Mesothelial cell of epicardium (in vitro differentiated cells): Measurements from ENCODE around the gene SMG6. TPM values are rescaled to one million over a fixed set of nuclear protein-coding genes. Genes with fewer than 3 reads are reported as not detected.

Experiments
- DNase-seq, 2 experiments: peaks; one replicate each; pipeline ENCODE4 v3.0.0; 2021; ENCODE audit warnings: low spot score in 2 of 2; ENCODE audit not compliant: unreplicated experiment in 2 of 2
- H3K27ac Mint-ChIP-seq: 2 replicates; pipeline ENCODE4 v1.8.0; 2021; ENCODE audit warnings: mixed read lengths
- H3K27me3 Mint-ChIP-seq: 2 replicates; pipeline ENCODE4 v1.8.0; 2021; ENCODE audit warnings: low read depth, mixed read lengths
- H3K36me3 Mint-ChIP-seq: 2 replicates; pipeline ENCODE4 v1.8.0; 2021; ENCODE audit warnings: mixed read lengths
- H3K4me1 Mint-ChIP-seq: 2 replicates; pipeline ENCODE4 v1.8.0; 2021; ENCODE audit warnings: mixed read lengths
- H3K4me3 Mint-ChIP-seq: 2 replicates; pipeline ENCODE4 v1.8.0; 2021; ENCODE audit warnings: mild to moderate bottlenecking, moderate library complexity, mixed read lengths
- H3K9me3 Mint-ChIP-seq: 2 replicates; pipeline ENCODE4 v1.8.0; 2021; ENCODE audit warnings: mixed read lengths
- total RNA-seq: library from RNA; stranded (reverse); gene quantifications from 3 replicates; pipeline ENCODE4 v1.2.1, GENCODE V29; 2021
- TF ChIP-seq, protein P1 (sequence below): fragments of 200-600 bp; sonication (generic); IDR thresholded peaks from one replicate; pipeline ENCODE4 v1.5.0; 2021; ENCODE audit warnings: antibody characterized with exemption; ENCODE audit not compliant: unreplicated experiment

The SMG6 gene
- total RNA-seq, 1 donor from 2014 or later = 58.3 TPM

DNA sequence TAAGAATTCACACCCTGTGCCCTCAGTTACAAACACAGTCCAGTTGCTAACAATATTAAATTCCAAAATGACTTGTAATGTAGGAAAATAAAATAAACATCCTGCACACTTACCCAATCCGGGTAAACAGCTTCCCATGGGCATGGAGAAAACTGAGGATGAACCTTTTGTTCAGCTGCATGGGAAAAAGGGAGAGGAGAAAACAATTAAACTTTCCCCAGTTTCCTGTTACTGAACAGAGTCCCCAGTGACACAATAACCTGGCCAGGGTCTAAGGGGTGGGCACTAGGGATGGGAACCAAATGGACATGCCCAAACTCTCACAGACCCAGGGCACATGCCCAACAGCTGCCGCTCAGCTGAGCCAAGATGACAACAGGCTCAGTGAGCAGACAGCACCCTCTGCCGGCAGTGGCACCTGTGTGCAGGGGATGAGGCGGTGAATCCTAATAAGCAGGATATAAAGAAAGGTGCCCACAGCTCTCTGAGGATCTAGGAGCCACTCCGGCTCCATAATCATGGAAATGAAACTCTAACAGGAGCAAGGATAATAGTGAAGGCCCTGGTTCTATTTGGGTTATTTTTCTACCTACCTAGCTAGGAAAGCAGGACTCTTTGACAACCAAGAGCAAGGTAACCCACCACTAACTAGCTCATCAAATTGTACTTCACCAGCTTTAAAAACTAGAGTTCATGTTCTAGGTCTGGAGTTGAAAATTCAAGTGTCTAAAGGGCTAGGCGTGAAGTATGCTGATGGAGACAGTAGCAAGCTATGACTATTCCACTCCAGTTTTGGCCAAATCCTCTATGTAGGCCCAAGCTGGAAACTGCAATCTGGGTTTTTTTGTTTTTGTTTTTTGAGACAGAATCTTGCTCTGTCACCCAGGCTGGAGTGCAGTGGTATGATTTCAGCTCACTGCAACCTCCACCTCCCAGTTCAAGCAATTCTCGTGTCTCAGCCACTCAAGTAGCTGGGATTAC lies 58.8 kb downstream of the SMG6 start:
- no peaks in the 10 kb centered on the region for H3K9me3 Mint-ChIP-seq
- peak overlapping the region; percentile 70 for H3K27ac Mint-ChIP-seq

DNA sequence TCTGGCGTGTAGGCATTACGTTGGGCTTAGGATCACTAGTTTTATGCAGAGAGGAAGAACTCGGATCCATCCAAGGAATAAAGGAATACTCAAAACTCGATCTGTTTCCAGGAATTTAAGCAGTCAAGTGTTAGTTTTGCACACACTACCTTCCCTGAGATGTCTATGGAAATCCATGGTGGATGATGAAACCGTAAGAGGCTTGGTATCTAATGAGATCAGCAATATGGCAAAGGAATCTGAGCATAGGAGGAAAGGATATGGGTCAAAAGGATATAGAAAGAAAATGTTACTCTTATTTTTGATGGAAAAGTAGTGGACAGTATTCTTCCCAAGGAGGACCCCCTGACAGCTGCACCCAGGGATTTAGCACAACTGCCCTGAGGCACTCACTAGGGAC lies 59.6 kb downstream of the SMG6 start:
- no peak overlapping the region for H3K4me3 Mint-ChIP-seq
- DNase-seq = no peak
- TF ChIP-seq, protein P1, sequence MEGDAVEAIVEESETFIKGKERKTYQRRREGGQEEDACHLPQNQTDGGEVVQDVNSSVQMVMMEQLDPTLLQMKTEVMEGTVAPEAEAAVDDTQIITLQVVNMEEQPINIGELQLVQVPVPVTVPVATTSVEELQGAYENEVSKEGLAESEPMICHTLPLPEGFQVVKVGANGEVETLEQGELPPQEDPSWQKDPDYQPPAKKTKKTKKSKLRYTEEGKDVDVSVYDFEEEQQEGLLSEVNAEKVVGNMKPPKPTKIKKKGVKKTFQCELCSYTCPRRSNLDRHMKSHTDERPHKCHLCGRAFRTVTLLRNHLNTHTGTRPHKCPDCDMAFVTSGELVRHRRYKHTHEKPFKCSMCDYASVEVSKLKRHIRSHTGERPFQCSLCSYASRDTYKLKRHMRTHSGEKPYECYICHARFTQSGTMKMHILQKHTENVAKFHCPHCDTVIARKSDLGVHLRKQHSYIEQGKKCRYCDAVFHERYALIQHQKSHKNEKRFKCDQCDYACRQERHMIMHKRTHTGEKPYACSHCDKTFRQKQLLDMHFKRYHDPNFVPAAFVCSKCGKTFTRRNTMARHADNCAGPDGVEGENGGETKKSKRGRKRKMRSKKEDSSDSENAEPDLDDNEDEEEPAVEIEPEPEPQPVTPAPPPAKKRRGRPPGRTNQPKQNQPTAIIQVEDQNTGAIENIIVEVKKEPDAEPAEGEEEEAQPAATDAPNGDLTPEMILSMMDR = no peak
- peaks cover 21% of the 10 kb centered on the region for H3K36me3 Mint-ChIP-seq
- no peaks in the 10 kb centered on the region for H3K27me3 Mint-ChIP-seq
- H3K4me1 Mint-ChIP-seq = peaks cover 14% of the 10 kb centered on the region
- no peaks in the 10 kb centered on the region for H3K9me3 Mint-ChIP-seq
- peak overlapping the region; percentile 70 for H3K27ac Mint-ChIP-seq

More for the DNA sequence above, 58.8 kb downstream of the SMG6 start:
- Mint-ChIP-seq H3K36me3 (peaks cover 29% of the 10 kb centered on the region), H3K4me3 (no peak overlapping the region), H3K4me1 (peaks cover 13% of the 10 kb centered on the region), H3K27me3 (no peaks in the 10 kb centered on the region)
- DNase-seq = peak; percentile 63 to 88
- TF ChIP-seq, protein P1 = peak; percentile 84

DNA sequence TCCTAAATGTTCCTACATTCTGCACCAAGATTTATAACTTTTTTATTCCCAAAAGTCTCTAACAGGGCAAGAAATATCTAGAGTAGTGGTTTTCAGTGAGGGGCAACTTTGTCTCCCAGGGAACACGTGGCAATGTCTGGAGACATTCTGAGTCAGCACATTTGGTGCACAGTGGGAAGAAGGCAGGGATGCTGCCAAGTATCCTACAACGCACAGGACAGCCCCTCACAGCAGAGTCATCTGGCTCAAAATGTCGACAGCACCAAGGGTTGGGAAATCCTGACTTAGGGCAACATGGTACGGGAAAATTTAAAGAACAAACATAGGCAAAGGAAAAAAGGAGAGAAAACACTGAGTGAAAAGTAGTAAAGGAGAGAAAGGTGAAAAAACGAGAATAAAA lies 61.8 kb downstream of the SMG6 start:
- Mint-ChIP-seq H3K9me3 (no peaks in the 10 kb centered on the region), H3K36me3 (peaks cover 19% of the 10 kb centered on the region), H3K27ac (no peak overlapping the region), H3K4me1 (peaks cover 26% of the 10 kb centered on the region), H3K27me3 (no peaks in the 10 kb centered on the region), H3K4me3 (no peak overlapping the region)
- no peak for DNase-seq
- TF ChIP-seq, protein P1 = no peak

DNA sequence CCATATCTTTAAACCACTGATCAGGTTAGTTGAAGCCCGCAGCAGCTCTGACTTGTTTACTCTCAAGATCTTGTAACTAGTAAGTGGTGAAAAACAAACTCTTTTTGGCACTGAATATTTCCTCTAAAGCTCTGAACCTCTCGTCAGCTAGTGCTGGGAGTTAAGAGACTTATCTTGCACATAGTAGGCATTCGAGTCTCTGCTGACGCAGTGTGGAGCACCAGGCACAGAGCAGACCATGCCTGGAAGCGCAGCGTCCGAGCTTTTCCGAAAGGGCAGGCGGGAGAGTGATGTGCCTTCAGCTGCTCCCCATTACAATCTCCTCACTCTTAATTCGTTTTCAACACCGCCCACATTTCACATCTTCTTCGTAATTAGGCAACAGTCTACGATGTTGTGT lies 63.0 kb downstream of the SMG6 start:
- Mint-ChIP-seq H3K27ac (peak overlapping the region; percentile 28), H3K4me3 (no peak overlapping the region), H3K9me3 (no peaks in the 10 kb centered on the region), H3K4me1 (peaks cover 37% of the 10 kb centered on the region), H3K36me3 (peaks cover 19% of the 10 kb centered on the region), H3K27me3 (no peaks in the 10 kb centered on the region)
- TF ChIP-seq, protein P1 = no peak
- no peak for DNase-seq

DNA sequence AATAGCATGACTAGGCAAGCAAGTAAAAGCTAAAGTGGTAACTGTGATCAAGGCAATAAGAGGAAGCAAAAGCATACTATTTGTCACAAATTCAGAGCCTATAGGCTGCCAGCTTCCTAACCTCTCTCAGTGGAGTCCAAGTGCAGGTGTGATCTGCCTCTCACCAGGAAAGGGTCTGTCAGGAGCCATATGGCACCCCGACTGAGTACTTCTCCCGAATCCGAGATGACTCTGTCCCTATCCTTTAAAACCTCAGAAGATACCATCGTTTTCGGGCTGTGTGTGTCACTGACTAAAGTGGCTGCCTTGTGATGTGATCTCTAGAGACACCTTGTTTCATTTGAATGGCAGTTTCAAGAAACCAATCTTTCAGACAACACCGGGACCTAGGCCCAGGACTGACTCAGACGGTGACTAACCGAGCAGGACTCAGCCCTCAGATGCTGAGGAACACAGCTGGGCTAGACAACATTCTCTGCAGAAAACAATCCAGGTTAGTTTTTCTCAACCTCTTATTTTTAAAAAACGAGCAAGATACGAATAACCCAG lies 63.6 kb downstream of the SMG6 start:
- Mint-ChIP-seq H3K27ac (peak overlapping the region; percentile 28), H3K27me3 (no peaks in the 10 kb centered on the region), H3K36me3 (peaks cover 24% of the 10 kb centered on the region), H3K4me3 (no peak overlapping the region), H3K9me3 (no peaks in the 10 kb centered on the region), H3K4me1 (peaks cover 42% of the 10 kb centered on the region)
- TF ChIP-seq, protein P1 = no peak
- DNase-seq = no peak
